H9 (cell line): ENCODE data around the gene EPHA1. TPM values are rescaled to one million over a fixed set of nuclear protein-coding genes. Genes with fewer than 3 reads are reported as not detected.

Experiments
- DNase-seq: peaks from one replicate; pipeline ENCODE4 v3.0.0-alpha.2; 2017
- H2AFZ ChIP-seq: one replicate; pipeline ENCODE4 v1.6.1; 2013; ENCODE audit warnings: mild to moderate bottlenecking, low read length, control low read depth, moderate library complexity
- H2AK5ac ChIP-seq: 2 replicates; pipeline ENCODE4 v1.6.1; 2013; ENCODE audit warnings: low read length, control low read depth, mixed read lengths; ENCODE audit not compliant: insufficient read length
- H2BK120ac ChIP-seq: one replicate; pipeline ENCODE4 v1.6.1; 2013; ENCODE audit warnings: low read depth, mild to moderate bottlenecking, low read length, control low read depth, inconsistent platforms; ENCODE audit not compliant: poor library complexity, severe bottlenecking
- H2BK12ac ChIP-seq: 2 replicates; pipeline ENCODE4 v1.6.1; 2013; ENCODE audit warnings: low read length, control low read depth, mixed read lengths, low read depth; ENCODE audit not compliant: insufficient read length
- H2BK15ac ChIP-seq: 2 replicates; pipeline ENCODE4 v1.6.1; 2013; ENCODE audit warnings: low read depth, low read length, control low read depth
- H2BK20ac ChIP-seq: one replicate; pipeline ENCODE4 v1.6.1; 2013; ENCODE audit warnings: low read depth, mild to moderate bottlenecking, low read length, control low read depth, inconsistent platforms; ENCODE audit not compliant: poor library complexity, severe bottlenecking
- H2BK5ac ChIP-seq: 2 replicates; pipeline ENCODE4 v1.6.1; 2013; ENCODE audit warnings: low read length, control low read depth, mixed read lengths; ENCODE audit not compliant: insufficient read length
- H3K14ac ChIP-seq: 2 replicates; pipeline ENCODE4 v1.6.1; 2013; ENCODE audit warnings: low read length, control low read depth; ENCODE audit not compliant: insufficient read depth
- H3K18ac ChIP-seq: 2 replicates; pipeline ENCODE4 v1.6.1; 2013; ENCODE audit warnings: low read depth, mild to moderate bottlenecking, mixed read lengths, low read length, control low read depth; ENCODE audit not compliant: insufficient read length
- H3K23ac ChIP-seq: 2 replicates; pipeline ENCODE4 v1.6.1; 2013; ENCODE audit warnings: low read length, control low read depth, mixed read lengths, low read depth; ENCODE audit not compliant: insufficient read length
- H3K23me2 ChIP-seq: 2 replicates; pipeline ENCODE4 v1.6.1; 2013; ENCODE audit warnings: low read depth, mild to moderate bottlenecking, mixed read lengths, low read length, control low read depth; ENCODE audit not compliant: insufficient read length, poor library complexity, severe bottlenecking
- H3K27ac ChIP-seq: 2 replicates; pipeline ENCODE4 v1.5.1; 2013; ENCODE audit warnings: low read length, control low read depth, mixed read lengths, low read depth; ENCODE audit not compliant: insufficient read length
- H3K27me3 ChIP-seq: 2 replicates; pipeline ENCODE4 v1.6.1; 2013; ENCODE audit warnings: low read length, control low read depth, inconsistent platforms; ENCODE audit not compliant: insufficient read depth
- H3K4ac ChIP-seq: 2 replicates; pipeline ENCODE4 v1.6.1; 2013; ENCODE audit warnings: low read depth, mild to moderate bottlenecking, control low read depth, inconsistent platforms, low read length, moderate library complexity
- H3K4me1 ChIP-seq: 2 replicates; pipeline ENCODE4 v1.6.1; 2013; ENCODE audit warnings: low read length, control low read depth, inconsistent platforms; ENCODE audit not compliant: insufficient read depth
- H3K4me2 ChIP-seq: 2 replicates; pipeline ENCODE4 v1.6.1; 2013; ENCODE audit warnings: low read length, control low read depth, mixed read lengths; ENCODE audit not compliant: insufficient read length, insufficient read depth
- H3K56ac ChIP-seq: 2 replicates; pipeline ENCODE4 v1.6.1; 2013; ENCODE audit warnings: low read depth, mild to moderate bottlenecking, mixed read lengths, low read length, control low read depth; ENCODE audit not compliant: insufficient read length
- H3K79me1 ChIP-seq: 2 replicates; pipeline ENCODE4 v1.6.1; 2013; ENCODE audit warnings: low read depth, mild to moderate bottlenecking, moderate library complexity, low read length, control low read depth, inconsistent platforms; ENCODE audit not compliant: insufficient read depth, poor library complexity, severe bottlenecking
- H3K79me2 ChIP-seq: 2 replicates; pipeline ENCODE4 v1.6.1; 2013; ENCODE audit warnings: low read length, control low read depth, inconsistent platforms; ENCODE audit not compliant: insufficient read depth
- H3K9ac ChIP-seq: 2 replicates; pipeline ENCODE4 v1.6.1; 2013; ENCODE audit warnings: low read length, control low read depth, mixed read lengths; ENCODE audit not compliant: insufficient read length; ENCODE audit errors: extremely low read depth
- H3K9me3 ChIP-seq: one replicate; pipeline ENCODE4 v1.6.1; 2013; ENCODE audit warnings: low read depth, low read length, inconsistent platforms; ENCODE audit not compliant: control insufficient read depth
- H3T11ph ChIP-seq: one replicate; pipeline ENCODE4 v1.6.1; 2013; ENCODE audit warnings: mild to moderate bottlenecking, low read length, control low read depth, inconsistent platforms
- H4K20me1 ChIP-seq: one replicate; pipeline ENCODE4 v1.6.1; 2013; ENCODE audit not compliant: control insufficient read depth, insufficient read length, insufficient read depth
- H4K5ac ChIP-seq: 2 replicates; pipeline ENCODE4 v1.6.1; 2013; ENCODE audit warnings: low read depth, mild to moderate bottlenecking, mixed read lengths, low read length, control low read depth; ENCODE audit not compliant: insufficient read length
- H4K8ac ChIP-seq: replicated peaks from 2 replicates; pipeline ENCODE4 v1.6.1; 2013; ENCODE audit warnings: low read length, control low read depth, mixed read lengths, low read depth; ENCODE audit not compliant: insufficient read length
- H4K91ac ChIP-seq: 2 replicates; pipeline ENCODE4 v1.6.1; 2013; ENCODE audit warnings: low read depth, mild to moderate bottlenecking, moderate library complexity, mixed read lengths, low read length, control low read depth; ENCODE audit not compliant: insufficient read length
- H3K27ac Mint-ChIP-seq, 3 experiments: 2 replicates in 2 of 3; 3 replicates in 1 of 3; pipeline ENCODE4 v1.8.0; 2020 to 2021; ENCODE audit warnings: mixed read lengths in 3 of 3, mild to moderate bottlenecking in 1 of 3, moderate library complexity in 1 of 3
- H3K27me3 Mint-ChIP-seq: 2 replicates; pipeline ENCODE4 v1.8.0; 2021; ENCODE audit warnings: low read depth, mild to moderate bottlenecking, moderate library complexity, mixed read lengths
- H3K36me3 Mint-ChIP-seq, 3 experiments: 2 replicates in 2 of 3; 3 replicates in 1 of 3; pipeline ENCODE4 v1.8.0; 2020 to 2021; ENCODE audit warnings: low read depth in 3 of 3, mixed read lengths in 3 of 3; ENCODE audit not compliant: insufficient read depth in 1 of 3
- H3K4me1 Mint-ChIP-seq, 2 experiments: 2 replicates each; pipeline ENCODE4 v1.8.0; 2020; ENCODE audit warnings: mixed read lengths in 2 of 2
- H3K4me3 Mint-ChIP-seq, 2 experiments: 2 replicates in 1 of 2; 3 replicates in 1 of 2; pipeline ENCODE4 v1.8.0; 2020 to 2021; ENCODE audit warnings: mild to moderate bottlenecking in 2 of 2, mixed read lengths in 2 of 2, moderate library complexity in 1 of 2
- H3K9me3 Mint-ChIP-seq, 2 experiments: 2 replicates in 1 of 2; 3 replicates in 1 of 2; pipeline ENCODE4 v1.8.0; 2020; ENCODE audit warnings: mild to moderate bottlenecking in 2 of 2, mixed read lengths in 2 of 2, moderate library complexity in 1 of 2
- CTCF ChIP-seq: fragments of 200-600 bp; sonication (generic); conservative IDR thresholded peaks from 3 replicates; pipeline ENCODE4 v1.8.0; 2021; ENCODE audit warnings: antibody characterized with exemption, mild to moderate bottlenecking
- WGBS: extraction: QIAGEN DNeasy Blood & Tissue Kit; methylation state at CpG from one replicate; pipeline ENCODE4 v1.1.7; 2013; ENCODE audit warnings: missing lambda C conversion rate, low lambda C conversion rate, mixed read lengths; ENCODE audit not compliant: insufficient read length; ENCODE audit errors: extremely low coverage; 5-methylcytosine and 5-hydroxymethylcytosine counted together
- total RNA-seq: library from RNA; stranded (reverse); gene quantifications from 2 replicates; pipeline ENCODE4 v1.2.1, GENCODE V29; 2021

EPHA1 gene
- total RNA-seq, 1 experiment from 2014 or later = 109 TPM

- Histone ChIP-seq H4K91ac (no peak overlapping the region), H3T11ph (no peak overlapping the region), H3K14ac (no peak overlapping the region), H2BK5ac (no peak overlapping the region), H3K9me3 (no peaks in the 10 kb centered on the region), H4K5ac (no peak overlapping the region), H3K4me2 (no peak overlapping the region), H3K79me2 (no peaks in the 10 kb centered on the region), H3K4ac (no peak overlapping the region), H3K27me3 (no peaks in the 10 kb centered on the region), H2BK120ac (no peak overlapping the region), H4K8ac (no peak overlapping the region), H2AK5ac (no peak overlapping the region), H3K56ac (no peak overlapping the region), H2BK20ac (no peak overlapping the region), H3K27ac (no peak overlapping the region), H4K20me1 (no peaks in the 10 kb centered on the region), H3K18ac (no peak overlapping the region), H3K79me1 (no peaks in the 10 kb centered on the region), H3K9ac (no peak overlapping the region), H2BK15ac (no peak overlapping the region), H3K4me1 (peaks cover 7% of the 10 kb centered on the region; the same call in 1 of the 2 replicates), H2AFZ (no peak overlapping the region), H3K23me2 (no peaks in the 10 kb centered on the region), H3K23ac (no peak overlapping the region), H2BK12ac (no peak overlapping the region)
- Mint-ChIP-seq H3K27me3 (no peaks in the 10 kb centered on the region; the same call in none of the 2 replicates), H3K4me1 (peaks cover 21% of the 10 kb centered on the region in 2 experiments), H3K9me3 (no peaks in the 10 kb centered on the region), H3K27ac (no peak overlapping the region), H3K4me3 (no peak overlapping the region), H3K36me3 (no peaks in the 10 kb centered on the region; a peak in 1 of 7 replicates)
- no CpG with 5 or more reads among the region's 2 CpGs for WGBS
- DNase-seq = no peak
- TF ChIP-seq CTCF = no peak
These were observed 31.2 kb upstream of the EPHA1 start for GRCh38 chr7:143439866-143440265.
